Kidney (tissue), 14 donors: ENCODE data around the gene APBB3. TPM values are rescaled to one million over a fixed set of nuclear protein-coding genes. Genes with fewer than 3 reads are reported as not detected.

ENCODE experiments used
- DNase-seq, 5 donors: peaks; one replicate each; pipeline ENCODE4 v3.0.0-alpha.2; 2013 to 2020
- FAIRE-seq: peaks from 2 replicates; lab custom pipeline; 2012; peaks lifted over from hg19 to GRCh38; lab: Jason Lieb, UNC
- H3K27ac ChIP-seq, 2 donors: one replicate each; pipeline ENCODE4 v1.7.0; 2013; ENCODE audit warnings: low read depth in 2 of 2, low read length in 2 of 2, inconsistent platforms in 1 of 2
- H3K27me3 ChIP-seq: one replicate; pipeline ENCODE4 v1.7.1; 2013; ENCODE audit warnings: low read length, inconsistent platforms; ENCODE audit not compliant: control insufficient read depth, insufficient read depth
- H3K36me3 ChIP-seq, 3 donors: one replicate each; pipeline versions ENCODE4 v1.7.0 to v1.7.1; 2013; ENCODE audit warnings: low read length in 3 of 3, control low read depth in 1 of 3, inconsistent platforms in 1 of 3; ENCODE audit not compliant: insufficient read depth in 3 of 3, control insufficient read depth in 2 of 3
- H3K4me1 ChIP-seq, 3 donors: one replicate each; pipeline versions ENCODE4 v1.7.0 to v1.7.1; 2013; ENCODE audit warnings: low read length in 3 of 3, inconsistent platforms in 1 of 3, low read depth in 1 of 3; ENCODE audit not compliant: control insufficient read depth in 2 of 3, insufficient read depth in 2 of 3
- H3K4me3 ChIP-seq, 3 donors: one replicate each; pipeline versions ENCODE4 v1.7.0 to v1.8.1; 2013; ENCODE audit warnings: low read length in 3 of 3, control low read depth in 1 of 3, inconsistent platforms in 1 of 3
- H3K9ac ChIP-seq, 3 donors: one replicate each; pipeline versions ENCODE4 v1.7.0 to v1.7.1; 2013; ENCODE audit warnings: low read length in 3 of 3, control low read depth in 1 of 3, inconsistent platforms in 1 of 3
- H3K9me3 ChIP-seq, 3 donors: one replicate each; pipeline versions ENCODE4 v1.7.0 to v1.7.1; 2013; ENCODE audit warnings: low read length in 3 of 3, control low read depth in 1 of 3, inconsistent platforms in 1 of 3; ENCODE audit not compliant: control insufficient read depth in 2 of 3, insufficient read depth in 1 of 3
- CTCF ChIP-seq: IDR thresholded peaks from 3 replicates; pipeline ENCODE4 v1.5.1; 2012; ENCODE audit warnings: mild to moderate bottlenecking, moderate library complexity, borderline replicate concordance; ENCODE audit not compliant: insufficient read depth; ENCODE audit errors: extremely low read depth
- intact Hi-C: fragments of 100-400 bp; cut with DNase I; formaldehyde crosslinking; loops from one replicate; pipeline ENCODE4 v1.11.1; 2022
- polyA plus RNA-seq: library from polyadenylated mRNA; stranded (reverse); fragments of 350-450 nt; fragmentation: Illumina TruSeq; extraction: RNeasy Lipid Tissue Mini Kit (QIAGEN cat#74804); gene quantifications from one replicate; pipeline ENCODE4 v1.2.3, GENCODE V29; 2014; ENCODE audit warnings: low read depth, low replicate concordance; ENCODE audit not compliant: insufficient read depth
- total RNA-seq: library from RNA; stranded (reverse); fragmentation: NEBNext Ultra II Directional; extraction: Animal tissue kit (Norgen Biotek cat#: 25700); gene quantifications from one replicate; pipeline ENCODE4 v1.2.1, GENCODE V29; 2021
- donor health status: control.
- donor health status: control.
- donor health status: control.
- donor health status: control.
- donor health status: control.
- donor health status: DM: yes; HTN: yes; CAD: no.
- donor health status: Normal renal cell carcinoma (clear cell type).

APBB3 gene
- total and polyA plus RNA-seq, 2 donors from 2014 or later, result 19.6 to 33.9 TPM

- H3K4me1 ChIP-seq, result peaks cover 0 to 35% (median 32%) of the 10 kb centered on the region in 3 donors
- H3K36me3 ChIP-seq, result peaks cover 2 to 36% (median 24%) of the 10 kb centered on the region in 3 donors
- intact Hi-C loops, result loop anchor here (10.0 kb wide), 1 partner anchor 98 kb away; the partner anchor contains the start of genes IK and NDUFA2
- no peaks in the 10 kb centered on the region for H3K27me3 ChIP-seq
- FAIRE-seq (no peak), DNase-seq (peak in 1 of 5 donors; percentile 61)
- H3K9ac ChIP-seq, result peak overlapping the region in 2 of 3 donors; percentile 55 to 72
- peak overlapping the region in 2 of 3 donors; percentile 33 to 45 for H3K4me3 ChIP-seq
- TF ChIP-seq CTCF, result no peak
- H3K27ac ChIP-seq, result peak overlapping the region; percentile 79 to 96
- no peaks in the 10 kb centered on the region for H3K9me3 ChIP-seq
Observed at GRCh38 chr5:140546851-140547507, 17.4 kb downstream of the APBB3 start.

GRCh38 chr5:140545606-140546005 is 18.8 kb downstream of the APBB3 start:
- no peaks in the 10 kb centered on the region for H3K9me3 ChIP-seq
- no peak overlapping the region for H3K27ac ChIP-seq
- no peak overlapping the region for H3K9ac ChIP-seq
- intact Hi-C loops, result loop anchor here (10.0 kb wide), 1 partner anchor 99 kb away; the partner anchor contains the start of genes IK and NDUFA2
- no peak for TF ChIP-seq CTCF
- no peak overlapping the region for H3K4me3 ChIP-seq
- no peaks in the 10 kb centered on the region for H3K27me3 ChIP-seq
- FAIRE-seq (no peak), DNase-seq (no peak)
- peaks cover 0 to 35% (median 32%) of the 10 kb centered on the region in 3 donors for H3K4me1 ChIP-seq
- peaks cover under 1 to 35% (median 23%) of the 10 kb centered on the region in 3 donors for H3K36me3 ChIP-seq

- Histone ChIP-seq H3K9me3 (no peaks in the 10 kb centered on the region), H3K27me3 (no peaks in the 10 kb centered on the region), H3K36me3 (peaks cover 4 to 31% (median 23%) of the 10 kb centered on the region in 3 donors), H3K27ac (no peak overlapping the region), H3K9ac (no peak overlapping the region), H3K4me1 (peaks cover 0 to 31% (median 30%) of the 10 kb centered on the region in 3 donors), H3K4me3 (no peak overlapping the region)
- no peak for FAIRE-seq
- no peak for TF ChIP-seq CTCF
- no peak for DNase-seq
- intact Hi-C loops, result loop anchor here (10.0 kb wide), 1 partner anchor 100 kb away; the partner anchor contains the start of genes IK and NDUFA2
Observed at GRCh38 chr5:140544986-140545385, 19.4 kb downstream of the APBB3 start.
